ENCODE measurements around the gene SFRP4.

GRCh38 chr7:37943905-37944736 is 27.5 kb upstream of the SFRP4 start:
- TF ChIP-seq, protein P1, sequence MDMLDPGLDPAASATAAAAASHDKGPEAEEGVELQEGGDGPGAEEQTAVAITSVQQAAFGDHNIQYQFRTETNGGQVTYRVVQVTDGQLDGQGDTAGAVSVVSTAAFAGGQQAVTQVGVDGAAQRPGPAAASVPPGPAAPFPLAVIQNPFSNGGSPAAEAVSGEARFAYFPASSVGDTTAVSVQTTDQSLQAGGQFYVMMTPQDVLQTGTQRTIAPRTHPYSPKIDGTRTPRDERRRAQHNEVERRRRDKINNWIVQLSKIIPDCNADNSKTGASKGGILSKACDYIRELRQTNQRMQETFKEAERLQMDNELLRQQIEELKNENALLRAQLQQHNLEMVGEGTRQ (IDR thresholded peaks at IDR 0.05; ENCODE audit: borderline replicate concordance, low read depth, low read length): no peak
- no peak for TF ChIP-seq MYB (IDR thresholded peaks at IDR 0.05; ENCODE audit: borderline replicate concordance, low read depth, low read length)
- TF ChIP-seq POLR2A (IDR thresholded peaks at IDR 0.05; ENCODE audit: low read depth, low read length): no peak
- TF ChIP-seq POLR2AphosphoS2 (IDR thresholded peaks at IDR 0.05; ENCODE audit: low read depth, low read length): no peak
- TF ChIP-seq ZSCAN29 (IDR thresholded peaks at IDR 0.05): no peak
- TF ChIP-seq SIN3A (IDR thresholded peaks at IDR 0.05; ENCODE audit: low read depth, low read length): no peak
- TF ChIP-seq, protein P2, sequence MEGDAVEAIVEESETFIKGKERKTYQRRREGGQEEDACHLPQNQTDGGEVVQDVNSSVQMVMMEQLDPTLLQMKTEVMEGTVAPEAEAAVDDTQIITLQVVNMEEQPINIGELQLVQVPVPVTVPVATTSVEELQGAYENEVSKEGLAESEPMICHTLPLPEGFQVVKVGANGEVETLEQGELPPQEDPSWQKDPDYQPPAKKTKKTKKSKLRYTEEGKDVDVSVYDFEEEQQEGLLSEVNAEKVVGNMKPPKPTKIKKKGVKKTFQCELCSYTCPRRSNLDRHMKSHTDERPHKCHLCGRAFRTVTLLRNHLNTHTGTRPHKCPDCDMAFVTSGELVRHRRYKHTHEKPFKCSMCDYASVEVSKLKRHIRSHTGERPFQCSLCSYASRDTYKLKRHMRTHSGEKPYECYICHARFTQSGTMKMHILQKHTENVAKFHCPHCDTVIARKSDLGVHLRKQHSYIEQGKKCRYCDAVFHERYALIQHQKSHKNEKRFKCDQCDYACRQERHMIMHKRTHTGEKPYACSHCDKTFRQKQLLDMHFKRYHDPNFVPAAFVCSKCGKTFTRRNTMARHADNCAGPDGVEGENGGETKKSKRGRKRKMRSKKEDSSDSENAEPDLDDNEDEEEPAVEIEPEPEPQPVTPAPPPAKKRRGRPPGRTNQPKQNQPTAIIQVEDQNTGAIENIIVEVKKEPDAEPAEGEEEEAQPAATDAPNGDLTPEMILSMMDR (IDR thresholded peaks at IDR 0.05 in 2 of 3, conservative IDR thresholded peaks at IDR 0.05 in 1 of 3; ENCODE audit: control insufficient read depth in 2 of 3, extremely low read depth in 1 of 3, insufficient read depth in 1 of 3, low read depth in 3 of 3, low read length in 3 of 3): no peak
- TF ChIP-seq GABPA (IDR thresholded peaks at IDR 0.05; ENCODE audit: low read depth): no peak

Data from GM12878 (cell line).